Mucosa of descending colon (tissue), 3 donors: Measurements from ENCODE around the gene HS3ST5. TPM values are rescaled to one million over a fixed set of nuclear protein-coding genes. Genes with fewer than 3 reads are reported as not detected.
"Not testable (repeated sequence)": the region's sequence is repeated elsewhere in the genome, so short reads cannot be mapped to it uniquely, and the experiment has no call there.

Source experiments
- ATAC-seq: fragments of 200-7000 bp; cut with Tn5 transposase; one replicate; pipeline ENCODE4 v1.9.1; 2020; ENCODE audit warnings: mild to moderate bottlenecking, moderate library complexity
- DNase-seq, 3 donors: peaks; one replicate each; pipeline ENCODE4 v3.0.0-alpha.2; 2020
- H3K36me3 ChIP-seq: fragments of 200-600 bp; one replicate; pipeline ENCODE4 v1.8.0; 2021; ENCODE audit warnings: low read depth, mild to moderate bottlenecking
- H3K4me1 ChIP-seq: fragments of 200-600 bp; one replicate; pipeline ENCODE4 v1.8.0; 2021; ENCODE audit warnings: low read depth, mild to moderate bottlenecking
- H3K4me3 ChIP-seq: fragments of 200-600 bp; one replicate; pipeline ENCODE4 v1.8.0; 2021; ENCODE audit warnings: mild to moderate bottlenecking
- H3K9me3 ChIP-seq: fragments of 200-600 bp; one replicate; pipeline ENCODE4 v1.8.0; 2021; ENCODE audit warnings: mild to moderate bottlenecking
- intact Hi-C, 2 donors: fragments of 100-400 bp; cut with DNase I in 1 of 2; cut with micrococcal nuclease in 1 of 2; formaldehyde crosslinking; loops; one replicate each; pipeline versions ENCODE4 v1.11.0 to v1.11.1; 2022; cut with DNase I, micrococcal nuclease
- total RNA-seq, 3 donors: library from RNA; stranded (reverse); fragmentation: NEBNext Ultra II Directional in 2 of 3; extraction: Animal tissue kit (Norgen Biotek cat#: 25700) in 2 of 3; gene quantifications; one replicate each; pipeline versions ENCODE4 v1.2.1 to v1.2.4, GENCODE V29; 2021 to 2023
- TF ChIP-seq, protein P1 (sequence below): fragments of 200-600 bp; IDR thresholded peaks from one replicate; pipeline ENCODE4 v1.8.0; 2022; ENCODE audit warnings: antibody characterized with exemption, mild to moderate bottlenecking
- donor health status: DM: no; HTN: no; CAD: no; lungs with moderate emphysema.
- donor health status: DM: no; HTN: no; CAD: no.
- donor health status: DM: no; HTN: yes; CAD: no.

HS3ST5 gene
- total RNA-seq, 3 donors from 2014 or later = 0.12 to 1.0 TPM; not detected in 1

DNA sequence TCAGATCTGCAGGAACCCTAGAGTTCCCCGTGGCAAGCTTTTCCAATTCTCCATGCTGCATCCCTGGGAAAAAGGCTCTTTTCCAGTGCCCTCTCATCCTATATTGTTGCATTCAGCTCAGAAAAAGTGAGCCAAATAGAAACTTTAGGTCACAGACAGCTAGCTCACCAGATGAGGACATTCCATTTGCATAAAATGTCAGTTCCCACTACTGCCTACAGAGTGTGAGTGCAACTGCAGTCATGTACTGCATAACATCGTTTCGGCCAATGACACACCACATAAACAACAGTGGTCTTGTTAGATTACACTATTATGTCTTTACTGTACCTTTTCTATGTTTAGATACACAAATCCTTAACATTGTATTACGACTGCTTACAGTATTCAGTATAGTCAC lies 8.6 kb downstream of the HS3ST5 start:
- ATAC-seq = no peak
- no peaks in the 10 kb centered on the region for H3K9me3 ChIP-seq
- TF ChIP-seq, protein P1, sequence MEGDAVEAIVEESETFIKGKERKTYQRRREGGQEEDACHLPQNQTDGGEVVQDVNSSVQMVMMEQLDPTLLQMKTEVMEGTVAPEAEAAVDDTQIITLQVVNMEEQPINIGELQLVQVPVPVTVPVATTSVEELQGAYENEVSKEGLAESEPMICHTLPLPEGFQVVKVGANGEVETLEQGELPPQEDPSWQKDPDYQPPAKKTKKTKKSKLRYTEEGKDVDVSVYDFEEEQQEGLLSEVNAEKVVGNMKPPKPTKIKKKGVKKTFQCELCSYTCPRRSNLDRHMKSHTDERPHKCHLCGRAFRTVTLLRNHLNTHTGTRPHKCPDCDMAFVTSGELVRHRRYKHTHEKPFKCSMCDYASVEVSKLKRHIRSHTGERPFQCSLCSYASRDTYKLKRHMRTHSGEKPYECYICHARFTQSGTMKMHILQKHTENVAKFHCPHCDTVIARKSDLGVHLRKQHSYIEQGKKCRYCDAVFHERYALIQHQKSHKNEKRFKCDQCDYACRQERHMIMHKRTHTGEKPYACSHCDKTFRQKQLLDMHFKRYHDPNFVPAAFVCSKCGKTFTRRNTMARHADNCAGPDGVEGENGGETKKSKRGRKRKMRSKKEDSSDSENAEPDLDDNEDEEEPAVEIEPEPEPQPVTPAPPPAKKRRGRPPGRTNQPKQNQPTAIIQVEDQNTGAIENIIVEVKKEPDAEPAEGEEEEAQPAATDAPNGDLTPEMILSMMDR = no peak
- H3K36me3 ChIP-seq = no peaks in the 10 kb centered on the region
- intact Hi-C loops = no loop called here
- DNase-seq = no peak
- no peak overlapping the region for H3K4me3 ChIP-seq
- no peaks in the 10 kb centered on the region for H3K4me1 ChIP-seq

DNA sequence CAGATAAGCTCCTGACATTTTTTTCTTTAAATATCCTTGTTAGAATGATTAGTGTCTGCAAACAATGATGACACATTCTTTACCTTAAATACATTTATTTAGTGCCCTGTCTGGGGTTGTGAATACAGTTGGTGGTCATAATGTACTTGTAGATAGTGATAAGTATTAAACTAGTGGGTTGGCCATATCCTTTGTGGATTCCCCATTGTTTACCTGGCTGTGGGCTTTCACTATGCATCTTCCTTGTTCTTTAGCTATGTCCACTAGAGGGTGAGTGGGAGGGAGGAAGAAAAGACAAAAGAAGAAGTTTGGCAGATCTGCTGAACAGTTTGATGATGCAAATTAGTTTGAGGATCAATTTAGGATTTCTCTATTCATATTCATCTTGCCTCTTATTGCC lies 15.7 kb downstream of the HS3ST5 start:
- no peak for ATAC-seq
- TF ChIP-seq, protein P1 = no peak
- Histone ChIP-seq H3K4me3 (no peak overlapping the region), H3K4me1 (no peaks in the 10 kb centered on the region), H3K36me3 (no peaks in the 10 kb centered on the region), H3K9me3 (no peaks in the 10 kb centered on the region)
- DNase-seq = no peak
- intact Hi-C loops = no loop called here

DNA sequence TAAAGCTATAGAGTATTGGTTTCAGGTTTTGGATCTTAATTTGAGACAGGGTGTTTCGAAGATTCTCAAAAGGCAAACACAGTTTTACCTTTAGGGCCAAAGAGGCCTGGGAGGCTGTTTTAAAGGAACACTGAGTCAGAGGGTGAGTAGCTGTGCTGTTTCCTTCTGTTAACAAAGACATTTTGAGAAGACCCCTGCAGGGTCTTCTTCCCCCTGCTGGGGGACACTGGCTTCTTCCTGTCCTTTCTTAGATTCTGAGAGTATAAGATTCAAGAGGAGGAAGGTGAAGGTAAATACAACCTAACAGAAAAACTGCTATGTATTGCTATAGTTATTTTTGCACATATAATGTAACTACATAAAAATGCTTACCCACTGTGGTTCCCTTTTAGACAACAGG lies 19.0 kb downstream of the HS3ST5 start:
- H3K36me3 ChIP-seq = no peaks in the 10 kb centered on the region
- TF ChIP-seq, protein P1 = no peak
- H3K4me3 ChIP-seq = no peak overlapping the region
- DNase-seq (no peak), ATAC-seq (no peak)
- H3K4me1 ChIP-seq = no peaks in the 10 kb centered on the region
- intact Hi-C loops = no loop called here
- H3K9me3 ChIP-seq = no peaks in the 10 kb centered on the region

DNA sequence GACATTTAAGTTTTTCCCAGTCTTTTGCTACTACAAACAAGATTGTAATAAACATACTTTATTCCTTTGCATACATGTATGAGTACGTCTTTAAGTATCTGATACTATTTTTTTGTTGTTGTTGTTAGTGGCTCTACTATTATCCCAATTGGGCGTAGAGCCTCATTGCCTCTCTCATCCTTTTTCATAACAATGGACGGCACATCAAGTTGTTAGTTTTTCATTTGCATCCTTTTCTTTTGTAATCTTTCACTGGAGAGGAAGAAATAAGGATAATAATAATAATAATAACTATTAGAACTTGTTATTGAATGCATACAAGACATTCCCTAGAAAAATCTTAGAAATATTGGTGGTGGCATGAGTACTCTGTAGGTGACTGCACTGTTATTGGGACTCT lies 23.1 kb downstream of the HS3ST5 start:
- ATAC-seq (no peak), DNase-seq (no peak)
- H3K9me3 ChIP-seq = no peaks in the 10 kb centered on the region
- no peak overlapping the region for H3K4me3 ChIP-seq
- H3K4me1 ChIP-seq = no peaks in the 10 kb centered on the region
- TF ChIP-seq, protein P1 = no peak
- intact Hi-C loops = no loop called here
- no peaks in the 10 kb centered on the region for H3K36me3 ChIP-seq

DNA sequence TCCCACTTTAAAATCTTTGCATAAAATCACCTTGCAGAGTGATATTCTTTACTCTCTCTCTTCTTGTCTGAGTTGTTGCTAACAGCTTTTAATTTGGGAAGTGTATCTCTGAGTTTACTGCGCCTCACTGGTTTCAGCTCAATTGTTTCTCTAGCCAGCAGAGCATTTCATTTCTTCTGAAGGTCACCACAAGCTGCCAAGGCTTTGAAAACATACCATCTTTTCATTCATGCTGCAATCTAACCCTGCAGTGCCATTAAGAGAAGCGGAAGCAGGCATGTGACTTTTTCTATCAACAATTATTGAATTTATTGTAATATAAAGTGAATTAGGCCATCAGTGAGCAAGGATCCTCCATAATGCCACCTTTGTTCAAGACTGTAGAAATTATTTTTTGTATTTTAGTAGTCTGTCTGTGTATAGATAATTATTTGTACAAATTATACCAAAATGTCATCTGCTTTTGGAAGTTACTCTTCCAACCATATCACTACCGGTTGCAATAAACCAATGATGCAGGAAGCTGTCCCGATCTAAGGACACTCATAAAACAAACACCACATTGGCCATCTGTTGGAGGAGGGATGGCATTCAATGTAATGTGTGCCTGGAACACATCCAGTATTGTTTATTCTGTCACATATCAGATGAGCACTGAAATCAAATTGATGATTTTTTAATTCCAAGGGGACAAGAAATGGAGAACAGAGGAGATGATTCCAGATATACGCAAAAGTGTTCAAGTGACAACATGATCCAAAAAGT lies 26.8 kb downstream of the HS3ST5 start:
- H3K4me3 ChIP-seq = no peak overlapping the region
- DNase-seq (peak in 1 of 3 donors; percentile 16), ATAC-seq (peak; percentile 51)
- no peaks in the 10 kb centered on the region for H3K9me3 ChIP-seq
- intact Hi-C loops = no loop called here
- TF ChIP-seq, protein P1 = no peak
- H3K4me1 ChIP-seq = no peaks in the 10 kb centered on the region
- no peaks in the 10 kb centered on the region for H3K36me3 ChIP-seq

DNA sequence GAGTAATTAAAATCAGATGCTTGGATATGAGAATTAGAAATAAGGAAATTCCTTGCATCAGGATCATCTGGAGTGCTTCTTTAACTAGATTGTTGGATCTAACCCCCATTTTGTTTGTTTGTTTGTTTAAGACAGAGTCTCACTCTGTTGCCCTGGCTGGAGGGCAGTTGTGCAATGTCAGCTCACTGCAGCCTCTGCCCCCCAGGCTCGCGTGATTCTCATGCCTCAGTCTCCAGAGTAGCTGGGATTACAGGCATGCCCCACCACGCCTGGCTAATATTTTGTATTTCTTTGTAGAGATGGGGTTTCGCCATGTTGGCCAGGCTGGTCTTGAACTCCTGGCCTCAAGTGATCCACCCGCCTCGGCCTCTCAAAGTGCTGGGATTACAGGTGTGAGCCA lies 29.0 kb downstream of the HS3ST5 start:
- ATAC-seq, DNase-seq, H3K4me3 ChIP-seq, H3K9me3 ChIP-seq, H3K4me1 ChIP-seq, H3K36me3 ChIP-seq, intact Hi-C loops: not testable (repeated sequence)
